Gastrocnemius medialis (tissue), 4 donors: Measurements from ENCODE around the gene ASS1.
"Not testable (repeated sequence)": the region's sequence is repeated elsewhere in the genome, so short reads cannot be mapped to it uniquely, and the experiment has no call there.

Experiments used
- POLR2A ChIP-seq, 2 donors: fragments of 450-650 bp; IDR thresholded peaks; one replicate each; pipeline ENCODE4 v1.6.1; 2017; ENCODE audit warnings: antibody characterized with exemption in 2 of 2, mild to moderate bottlenecking in 2 of 2, moderate library complexity in 2 of 2
- TF ChIP-seq, protein P1 (sequence below), 5 experiments: fragments of 450-650 bp in 3 of 5; fragments of 200-600 bp in 2 of 5; sonication (generic) in 2 of 5; IDR thresholded peaks in 4 of 5; conservative IDR thresholded peaks in 1 of 5; 1 replicate in 4 of 5; 2 replicates in 1 of 5; pipeline ENCODE4 v1.5.1; 2016 to 2019; ENCODE audit warnings: antibody characterized with exemption in 5 of 5, mild to moderate bottlenecking in 3 of 5, moderate library complexity in 3 of 5

DNA sequence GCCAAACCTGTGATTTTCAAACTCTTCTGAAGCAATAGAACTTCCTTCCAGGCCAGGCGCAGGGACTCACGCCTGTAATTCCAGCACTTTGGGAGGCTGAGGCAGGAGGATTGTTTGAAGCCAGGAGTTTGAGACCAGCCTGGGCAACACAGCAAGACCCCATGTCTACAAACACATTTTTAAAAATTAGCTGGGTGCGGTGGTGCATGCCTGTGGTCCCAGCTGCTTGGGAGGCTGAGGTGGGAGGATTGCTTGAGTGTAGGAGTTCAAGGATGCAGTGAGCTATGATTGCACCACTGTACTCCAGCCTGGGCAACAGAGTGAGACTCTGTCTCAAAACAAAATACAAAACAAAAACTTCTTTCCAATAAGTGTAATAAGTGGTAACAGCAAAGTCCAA, 43.0 kb upstream of the ASS1 start:
- not testable (repeated sequence) for TF ChIP-seq POLR2A (IDR thresholded peaks at IDR 0.05)
- TF ChIP-seq, protein P1, sequence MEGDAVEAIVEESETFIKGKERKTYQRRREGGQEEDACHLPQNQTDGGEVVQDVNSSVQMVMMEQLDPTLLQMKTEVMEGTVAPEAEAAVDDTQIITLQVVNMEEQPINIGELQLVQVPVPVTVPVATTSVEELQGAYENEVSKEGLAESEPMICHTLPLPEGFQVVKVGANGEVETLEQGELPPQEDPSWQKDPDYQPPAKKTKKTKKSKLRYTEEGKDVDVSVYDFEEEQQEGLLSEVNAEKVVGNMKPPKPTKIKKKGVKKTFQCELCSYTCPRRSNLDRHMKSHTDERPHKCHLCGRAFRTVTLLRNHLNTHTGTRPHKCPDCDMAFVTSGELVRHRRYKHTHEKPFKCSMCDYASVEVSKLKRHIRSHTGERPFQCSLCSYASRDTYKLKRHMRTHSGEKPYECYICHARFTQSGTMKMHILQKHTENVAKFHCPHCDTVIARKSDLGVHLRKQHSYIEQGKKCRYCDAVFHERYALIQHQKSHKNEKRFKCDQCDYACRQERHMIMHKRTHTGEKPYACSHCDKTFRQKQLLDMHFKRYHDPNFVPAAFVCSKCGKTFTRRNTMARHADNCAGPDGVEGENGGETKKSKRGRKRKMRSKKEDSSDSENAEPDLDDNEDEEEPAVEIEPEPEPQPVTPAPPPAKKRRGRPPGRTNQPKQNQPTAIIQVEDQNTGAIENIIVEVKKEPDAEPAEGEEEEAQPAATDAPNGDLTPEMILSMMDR (IDR thresholded peaks at IDR 0.05 in 4 of 5, conservative IDR thresholded peaks at IDR 0.05 in 1 of 5), result not testable (repeated sequence)
